GM12892 (cell line): Measurements from ENCODE around the gene HES4.
A peak's percentile ranks its signal among the peaks of the same experiment; 100 is the strongest.

Experiments
- DNase-seq: peaks from one replicate; pipeline ENCODE4 v3.0.0; 2011; ENCODE audit not compliant: insufficient read length
- FAIRE-seq: peaks from 2 replicates; lab custom pipeline; 2011; peaks lifted over from hg19 to GRCh38; lab: Jason Lieb, UNC
- POLR2A ChIP-seq: IDR thresholded peaks from 2 replicates; pipeline ENCODE4 v1.6.1; 2011; ENCODE audit warnings: low read depth, low read length, control low read depth
- POLR2AphosphoS5 ChIP-seq: IDR thresholded peaks from 2 replicates; pipeline ENCODE4 v1.6.1; 2011; ENCODE audit warnings: low read depth, low read length, control low read depth
- TAF1 ChIP-seq: IDR thresholded peaks from 2 replicates; pipeline ENCODE4 v1.6.1; 2011; ENCODE audit warnings: low read depth, mild to moderate bottlenecking, control low read depth, low read length, borderline replicate concordance

HES4 gene

GRCh38 chr1:1041092-1041523, 41.2 kb upstream of the HES4 start:
- DNase-seq (no peak), FAIRE-seq (no peak)
- no peak for TF ChIP-seq POLR2A
- no peak for TF ChIP-seq TAF1
- TF ChIP-seq POLR2AphosphoS5, result no peak

- DNase-seq (peak; percentile 97), FAIRE-seq (peak; percentile 87)
- 0 out of 2 replicates have a peak, but pooled peaks have one; percentile 12 for TF ChIP-seq TAF1
- no peak for TF ChIP-seq POLR2AphosphoS5
- TF ChIP-seq POLR2A, result no peak
Measured at GRCh38 chr1:1040004-1040991, 40.4 kb upstream of the HES4 start.

DNA sequence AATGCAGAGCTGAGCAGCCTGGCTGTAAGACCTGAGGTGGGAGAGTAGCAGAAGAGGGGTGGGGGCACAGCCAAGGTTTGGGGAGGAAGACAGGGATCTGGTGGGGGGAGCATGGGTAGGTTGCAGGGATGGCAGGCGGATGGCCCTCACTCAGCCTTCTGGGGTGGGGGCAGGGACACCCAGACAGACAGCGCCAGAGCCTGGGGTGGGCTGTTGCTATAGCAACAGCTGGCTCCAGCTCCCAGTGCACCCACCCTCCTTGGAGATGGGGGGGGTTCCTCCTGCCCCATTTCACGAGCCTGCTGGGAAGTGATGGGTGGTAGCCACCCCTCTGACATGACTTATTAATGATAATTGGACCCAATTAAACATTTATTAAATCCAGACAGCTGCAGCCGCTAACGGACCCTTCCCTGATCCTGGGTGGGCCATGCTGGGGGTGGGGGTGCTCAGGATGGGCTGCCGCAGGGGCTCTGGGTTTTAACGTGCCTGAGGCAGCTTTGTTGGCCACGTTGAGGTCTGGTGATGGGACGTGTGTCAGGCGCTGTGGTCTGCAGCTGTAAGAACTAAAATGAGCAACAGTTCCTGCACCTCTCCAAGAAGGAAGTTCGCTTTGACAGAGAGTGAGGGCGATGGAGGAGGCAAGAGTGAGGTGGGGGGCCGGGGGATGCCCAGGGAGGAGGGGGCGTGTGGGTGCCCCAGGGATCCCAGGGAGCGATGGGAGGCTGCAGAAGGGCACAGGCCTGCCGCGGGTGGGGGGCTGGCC, 39.4 kb upstream of the HES4 start:
- peak; percentile 40 for FAIRE-seq
- DNase-seq, result no peak

DNA sequence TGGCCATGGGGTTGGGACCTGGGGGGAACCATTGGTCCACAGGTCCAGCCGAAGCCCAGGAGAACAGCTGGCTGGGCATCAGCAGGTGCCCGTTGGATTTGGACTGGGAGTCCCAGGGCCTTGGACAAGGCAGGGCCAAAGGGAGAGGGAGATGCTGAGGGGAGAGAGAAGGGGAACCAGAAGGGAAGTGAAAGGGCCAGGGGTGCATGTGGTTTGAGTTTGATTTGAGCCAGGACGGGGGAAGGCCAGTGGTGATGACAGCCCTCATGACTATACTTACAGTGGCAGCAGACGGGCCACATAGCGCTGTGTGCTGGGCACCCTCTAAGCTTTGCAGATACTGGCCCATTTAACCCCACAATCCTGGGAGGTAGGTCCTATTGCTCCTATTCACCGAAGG, 38.8 kb upstream of the HES4 start:
- DNase-seq, result peak; percentile 70
- TF ChIP-seq POLR2A (no peak), POLR2AphosphoS5 (no peak), TAF1 (no peak)
- FAIRE-seq, result peak; percentile 98

More for the DNA sequence above, 39.4 kb upstream of the HES4 start:
- TF ChIP-seq POLR2A, result no peak
- TF ChIP-seq TAF1, result no peak
- TF ChIP-seq POLR2AphosphoS5, result no peak

- FAIRE-seq, result no peak
- DNase-seq, result no peak
- TF ChIP-seq POLR2AphosphoS5, result no peak
- TF ChIP-seq POLR2A, result no peak
- TF ChIP-seq TAF1, result no peak
Measured at GRCh38 chr1:1037366-1038327, 37.8 kb upstream of the HES4 start.

DNA sequence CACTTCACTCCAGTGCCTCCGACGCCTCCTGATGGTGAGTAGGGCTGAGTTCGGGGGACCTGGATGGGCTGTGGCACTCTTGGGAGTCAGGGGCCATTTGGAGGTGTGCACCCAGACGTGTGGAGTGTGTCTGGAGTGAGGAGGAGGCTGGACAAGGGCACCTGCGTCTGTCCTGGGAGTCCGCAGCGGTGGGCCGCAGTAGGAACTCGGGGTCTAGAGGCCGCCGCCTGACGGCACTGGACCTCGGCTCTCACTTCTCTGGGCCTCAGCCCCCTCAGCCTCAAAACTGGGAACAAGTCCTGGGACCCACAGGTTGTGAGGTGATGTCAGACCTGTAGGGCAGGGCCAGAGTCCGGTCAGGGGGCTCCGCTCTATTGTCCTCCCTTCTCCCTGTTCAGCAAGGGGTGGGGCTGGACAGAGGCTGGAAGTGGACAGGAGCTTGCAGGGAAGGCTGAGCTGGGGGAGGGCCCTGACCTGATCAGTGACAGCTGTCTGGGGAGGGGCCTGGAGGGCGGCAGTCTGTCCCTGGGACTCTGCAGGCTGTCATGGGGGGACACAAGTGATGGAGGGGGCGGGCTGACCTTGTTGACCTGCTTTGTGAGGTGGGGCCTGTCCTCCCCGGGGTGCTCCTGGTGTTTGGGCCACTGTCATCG, 35.5 kb upstream of the HES4 start:
- FAIRE-seq (no peak), DNase-seq (no peak)
- TF ChIP-seq POLR2A, result no peak
- no peak for TF ChIP-seq TAF1
- TF ChIP-seq POLR2AphosphoS5, result no peak

- FAIRE-seq (no peak), DNase-seq (no peak)
- TF ChIP-seq TAF1, result no peak
Measured at GRCh38 chr1:1034439-1034781, 34.5 kb upstream of the HES4 start.

- DNase-seq (no peak), FAIRE-seq (no peak)
- TF ChIP-seq POLR2A (no peak), TAF1 (no peak), POLR2AphosphoS5 (no peak)
Measured at GRCh38 chr1:1033731-1034438, 34.0 kb upstream of the HES4 start.

- FAIRE-seq (peak; percentile 99), DNase-seq (peak; percentile 98)
- TF ChIP-seq POLR2A (no peak), POLR2AphosphoS5 (no peak), TAF1 (no peak)
Measured at GRCh38 chr1:1033009-1033587, 33.2 kb upstream of the HES4 start.

GRCh38 chr1:1032424-1032823, 32.5 kb upstream of the HES4 start:
- DNase-seq, result no peak
- FAIRE-seq, result no peak
- TF ChIP-seq POLR2A, result no peak
- no peak for TF ChIP-seq TAF1
- no peak for TF ChIP-seq POLR2AphosphoS5
